GM19035 (cell line): Measurements from ENCODE around the gene SLC30A2.
"Not testable (repeated sequence)": the region's sequence is repeated elsewhere in the genome, so short reads cannot be mapped to it uniquely, and the experiment has no call there.

Experiments used
- ATAC-seq: cut with Tn5 transposase; IDR thresholded peaks from one replicate; pipeline ENCODE4 v1.9.1; 2021; ENCODE audit not compliant: unreplicated experiment

SLC30A2 gene

GRCh38 chr1:26045722-26046245, at the start of gene SLC30A2:
Gene SLC30A2, minus strand, starts transcription at chr1:26046118. Its CDS starts 222 bp downstream, at chr1:26045896.
- ATAC-seq: no peak

DNA sequence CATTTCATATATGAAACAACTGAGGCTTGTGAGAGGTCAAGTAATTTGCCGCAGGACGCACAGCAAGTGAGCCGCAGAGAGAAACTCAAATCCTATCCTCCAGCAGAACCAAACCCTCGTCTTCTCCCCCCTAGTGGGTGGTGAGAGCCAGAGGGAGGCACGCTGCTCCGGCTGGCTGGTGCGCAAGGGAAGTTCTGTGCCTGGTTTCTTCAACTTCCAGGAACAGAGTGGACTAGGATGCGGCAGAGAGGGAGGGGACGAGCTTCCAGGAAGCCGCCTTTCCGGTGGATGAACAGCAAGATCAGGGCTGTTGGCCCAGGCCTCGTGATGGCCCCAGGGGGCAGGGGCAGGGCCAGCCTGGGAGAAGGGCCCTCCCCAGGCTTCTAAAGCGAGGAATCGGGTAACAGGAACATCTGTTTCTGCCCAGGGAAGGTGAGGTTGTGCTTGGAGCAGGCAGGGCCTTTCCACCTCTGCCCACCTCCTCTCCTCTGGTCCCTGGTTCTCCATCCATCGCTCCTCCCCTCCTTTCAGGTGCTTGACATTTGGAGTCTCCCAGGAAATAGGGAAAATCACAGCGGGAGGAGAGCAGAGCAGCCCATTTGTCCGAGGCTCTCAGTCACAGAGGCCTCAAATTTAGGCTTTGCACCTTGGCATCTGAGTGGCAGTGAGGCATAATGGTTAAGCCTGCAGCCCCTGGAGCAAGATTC, 48.9 kb upstream of the SLC30A2 start:
- ATAC-seq: no peak

- no peak for ATAC-seq
Measured at GRCh38 chr1:26094076-26094669, 48.3 kb upstream of the SLC30A2 start.

GRCh38 chr1:26093569-26093968, 47.7 kb upstream of the SLC30A2 start:
- not testable (repeated sequence) for ATAC-seq

DNA sequence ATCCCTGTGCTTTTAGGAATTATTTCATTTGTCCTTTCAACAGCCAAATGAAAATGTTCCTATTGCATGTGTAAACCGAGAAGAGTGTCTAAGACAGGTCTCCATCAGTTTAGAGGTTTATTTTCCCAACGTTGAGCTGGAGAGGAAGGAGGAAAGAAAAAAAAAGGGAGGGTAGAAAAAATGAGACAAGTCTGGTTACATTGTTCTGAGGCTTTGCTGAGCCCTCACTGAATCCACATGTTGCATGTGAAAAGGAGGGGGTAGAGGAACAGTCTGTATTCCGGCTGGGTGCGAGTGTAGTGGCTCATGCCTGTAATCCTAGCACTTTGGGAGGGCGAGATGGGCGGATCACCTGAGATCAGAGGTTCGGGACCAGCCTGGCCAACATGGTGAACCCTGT, 46.5 kb upstream of the SLC30A2 start:
- no peak for ATAC-seq

DNA sequence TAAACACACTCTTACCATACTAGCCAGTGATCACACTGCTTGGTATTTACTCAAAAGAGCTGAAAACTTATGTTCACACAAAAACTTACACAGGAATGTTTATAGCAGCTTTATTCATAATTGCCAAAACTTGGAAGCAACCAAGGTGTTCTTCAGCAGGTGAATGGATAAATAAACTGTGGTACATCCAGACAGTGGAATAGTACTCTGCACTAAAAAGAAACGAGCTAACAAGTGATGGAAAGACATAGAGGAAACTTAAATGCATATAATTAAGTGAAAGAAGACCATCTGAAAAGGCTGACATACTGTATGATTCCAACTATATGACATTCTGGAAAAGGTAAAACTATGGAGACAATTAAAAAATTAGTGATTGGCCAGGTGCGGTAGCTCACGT, 45.0 kb upstream of the SLC30A2 start:
- no peak for ATAC-seq

GRCh38 chr1:26089125-26089524, 43.2 kb upstream of the SLC30A2 start:
- ATAC-seq: no peak

GRCh38 chr1:26084844-26085243, 38.9 kb upstream of the SLC30A2 start:
- ATAC-seq: no peak

DNA sequence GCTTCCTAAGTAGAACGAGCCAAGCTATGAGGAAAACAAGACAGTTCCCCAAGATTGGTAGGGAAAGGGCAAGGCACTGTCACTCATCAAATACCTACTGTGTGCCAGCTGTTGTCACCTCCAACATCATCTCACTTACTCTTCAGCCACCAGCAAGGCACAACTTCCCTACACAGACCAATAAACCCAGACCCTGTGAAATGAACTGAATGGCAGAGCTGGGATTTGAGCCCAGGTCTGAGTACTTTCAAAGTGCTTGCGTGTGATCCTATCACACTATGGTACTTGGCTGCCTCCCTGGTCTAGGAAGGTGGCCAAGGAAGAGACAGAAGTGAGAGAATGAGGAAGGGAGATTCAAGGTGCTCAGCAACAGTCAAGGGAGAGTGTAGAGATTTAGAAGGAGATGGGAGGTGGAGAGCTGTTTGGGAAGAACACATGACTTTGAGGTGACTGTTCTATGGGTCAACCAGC, 38.2 kb upstream of the SLC30A2 start:
- ATAC-seq: no peak

DNA sequence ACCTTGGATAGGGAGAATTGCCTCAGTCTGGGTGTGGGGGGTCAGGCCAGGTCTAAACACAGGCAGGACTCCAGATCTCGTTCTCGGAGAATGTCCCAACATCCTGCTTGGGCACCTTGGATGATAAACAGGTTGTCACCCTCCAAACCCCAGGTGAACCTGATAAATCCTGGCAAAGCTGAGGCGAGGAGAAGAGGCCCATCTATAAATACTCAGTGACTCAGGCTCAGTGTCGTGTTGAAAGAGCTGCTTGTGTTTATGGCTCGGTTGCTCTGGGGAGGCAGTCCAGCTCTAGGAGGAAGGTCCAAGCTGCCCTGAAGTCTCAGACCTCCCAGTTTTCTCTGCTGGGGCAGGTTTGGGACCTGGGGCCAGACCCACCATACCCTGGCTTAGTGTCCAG, 37.3 kb upstream of the SLC30A2 start:
- ATAC-seq: no peak

GRCh38 chr1:26082020-26082350, 36.1 kb upstream of the SLC30A2 start:
- no peak for ATAC-seq

DNA sequence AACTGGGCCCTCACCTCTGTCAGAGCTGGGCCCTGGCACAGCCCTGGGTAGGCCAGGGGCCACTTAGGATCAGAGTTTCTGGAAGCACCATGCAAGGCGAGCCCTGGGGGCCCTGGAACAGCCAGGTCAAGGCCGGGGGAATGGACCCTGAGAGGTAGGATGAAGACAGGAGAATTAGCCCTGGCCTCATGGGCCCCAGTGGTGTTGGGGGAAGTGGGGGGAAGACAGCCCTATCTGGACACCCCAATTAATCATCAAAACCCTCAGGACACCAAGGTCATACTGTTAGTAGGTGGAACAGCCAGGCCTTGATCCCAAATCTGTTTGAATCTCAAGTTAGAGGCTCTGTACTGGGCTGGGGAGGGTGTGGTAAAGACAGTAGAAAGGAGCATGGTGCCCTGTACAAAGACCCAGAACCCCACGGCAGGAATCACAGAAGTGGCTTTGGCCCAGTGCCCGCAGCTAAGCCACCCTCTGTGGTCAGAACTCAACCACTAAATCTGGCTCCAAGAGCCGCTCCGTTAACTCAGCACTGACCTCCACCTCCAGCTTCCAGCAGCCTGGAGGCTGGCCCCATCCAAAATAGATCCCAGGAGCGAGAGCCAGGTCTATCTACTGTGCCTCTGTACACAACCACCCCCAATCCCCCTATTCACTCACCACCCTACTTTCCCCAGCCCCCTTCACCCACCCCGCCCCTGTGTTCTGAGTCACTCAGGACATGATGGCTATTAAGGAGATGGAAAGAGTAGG, 35.5 kb upstream of the SLC30A2 start:
- no peak for ATAC-seq

DNA sequence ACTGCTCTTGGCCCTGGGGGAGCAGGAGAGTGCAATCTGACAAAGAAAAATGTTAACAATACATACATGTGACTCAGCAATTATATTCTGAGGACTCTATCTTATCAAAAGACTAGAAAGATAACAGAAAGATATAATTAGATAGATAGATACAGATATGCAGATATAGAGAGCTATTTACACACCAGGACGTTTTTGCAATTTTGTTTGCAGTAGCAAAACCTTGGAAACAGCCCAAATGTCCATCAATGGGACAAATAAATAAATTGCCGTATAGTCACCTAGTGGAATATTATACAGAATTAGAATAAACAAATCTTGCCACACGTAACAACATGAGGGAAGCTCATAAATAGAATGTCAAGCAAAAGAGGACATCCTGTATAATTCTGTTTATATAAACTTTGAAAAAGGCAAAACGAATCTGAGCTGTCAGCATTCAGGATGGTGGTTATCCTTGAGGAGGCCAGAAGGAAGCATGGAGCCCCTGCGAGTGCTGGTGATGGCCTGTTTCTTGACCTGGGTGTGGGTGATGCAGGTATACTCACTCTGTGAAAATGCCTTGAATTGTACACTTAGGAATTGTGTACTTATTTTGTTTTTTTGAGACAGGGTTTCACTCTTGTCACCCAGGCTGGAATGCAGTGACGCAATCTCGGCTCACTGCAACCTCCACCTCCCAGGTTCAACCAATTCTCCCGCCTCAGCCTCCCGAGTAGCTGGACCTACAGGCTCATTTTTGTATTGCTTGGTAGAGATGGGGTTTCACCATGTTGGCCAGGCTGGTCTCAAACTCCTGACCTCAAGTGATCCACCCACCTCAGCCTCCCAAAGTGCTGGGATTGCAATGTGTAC, 34.3 kb upstream of the SLC30A2 start:
- ATAC-seq: no peak

- ATAC-seq: no peak
Measured at GRCh38 chr1:26079178-26079563, 33.3 kb upstream of the SLC30A2 start.

- ATAC-seq: no peak
Measured at GRCh38 chr1:26078286-26079177, 32.6 kb upstream of the SLC30A2 start.

GRCh38 chr1:26077524-26077923, 31.6 kb upstream of the SLC30A2 start:
- no peak for ATAC-seq

GRCh38 chr1:26075421-26076144, 29.7 kb upstream of the SLC30A2 start:
- no peak for ATAC-seq

- ATAC-seq: no peak
Measured at GRCh38 chr1:26072305-26072704, 26.4 kb upstream of the SLC30A2 start.

GRCh38 chr1:26070963-26071342, 25.0 kb upstream of the SLC30A2 start:
- ATAC-seq: no peak
